Spinal cord (tissue), 10 donors: Measurements from ENCODE around the gene LRRC73. TPM values are rescaled to one million over a fixed set of nuclear protein-coding genes. Genes with fewer than 3 reads are reported as not detected.
A peak's percentile ranks its signal among the peaks of the same experiment; 100 is the strongest.

Experiments used
- DNase-seq, 6 donors: peaks; one replicate each; pipeline versions ENCODE4 v3.0.0 to v3.0.0-alpha.2; 2013 to 2015; ENCODE audit warnings: low spot score in 6 of 6, low read depth in 4 of 6
- H3K27ac ChIP-seq: one replicate; pipeline ENCODE4 v1.5.1; 2013; ENCODE audit warnings: low read depth, low read length, control low read depth
- H3K27me3 ChIP-seq: one replicate; pipeline ENCODE4 v1.6.1; 2013; ENCODE audit warnings: low read length; ENCODE audit not compliant: control insufficient read depth, insufficient read depth
- H3K36me3 ChIP-seq: one replicate; pipeline ENCODE4 v1.6.1; 2013; ENCODE audit warnings: low read length; ENCODE audit not compliant: control insufficient read depth, insufficient read depth
- H3K4me1 ChIP-seq: one replicate; pipeline ENCODE4 v1.6.1; 2013; ENCODE audit warnings: low read length; ENCODE audit not compliant: control insufficient read depth, insufficient read depth
- H3K4me3 ChIP-seq: one replicate; pipeline ENCODE4 v1.5.1; 2013; ENCODE audit warnings: low read depth, low read length, control low read depth
- H3K9me3 ChIP-seq: one replicate; pipeline ENCODE4 v1.6.1; 2013; ENCODE audit warnings: low read length; ENCODE audit not compliant: control insufficient read depth, insufficient read depth
- WGBS: methylation state at CpG from one replicate; pipeline ENCODE4 v1.1.5; 2013; ENCODE audit warnings: missing lambda C conversion rate; ENCODE audit not compliant: insufficient coverage; 5-methylcytosine and 5-hydroxymethylcytosine counted together
- polyA plus RNA-seq, 2 donors: library from polyadenylated mRNA; unstranded; fragments of 120-200 nt; gene quantifications; one replicate each; pipeline ENCODE4 v1.2.1, GENCODE V29; 2013; ENCODE audit not compliant: insufficient read length in 2 of 2
- total RNA-seq, 2 donors: library from RNA; depleted of rRNA in 1 of 2; stranded (reverse); fragments of 120-200 nt in 1 of 2; fragments of >200 nt in 1 of 2; gene quantifications; one replicate each; pipeline versions ENCODE4 v1.2.3 to v1.2.4, GENCODE V29; 2013 to 2014
- donor health status: healthy.

The LRRC73 gene
- total and polyA plus RNA-seq, 4 donors = 1.8 to 10.5 (median 5.7) TPM

GRCh38 chr6:43515808-43516207 lies 5.7 kb upstream of the LRRC73 start:
- DNase-seq = no peak
- H3K9me3 ChIP-seq = no peaks in the 10 kb centered on the region
- H3K4me3 ChIP-seq = peak overlapping the region; percentile 98
- no peak overlapping the region for H3K27ac ChIP-seq
- peaks cover 57% of the 10 kb centered on the region for H3K36me3 ChIP-seq
- H3K27me3 ChIP-seq = no peaks in the 10 kb centered on the region
- H3K4me1 ChIP-seq = peaks cover 22% of the 10 kb centered on the region
- WGBS = 82% methylated on average over 9 of the region's 9 CpGs

DNA sequence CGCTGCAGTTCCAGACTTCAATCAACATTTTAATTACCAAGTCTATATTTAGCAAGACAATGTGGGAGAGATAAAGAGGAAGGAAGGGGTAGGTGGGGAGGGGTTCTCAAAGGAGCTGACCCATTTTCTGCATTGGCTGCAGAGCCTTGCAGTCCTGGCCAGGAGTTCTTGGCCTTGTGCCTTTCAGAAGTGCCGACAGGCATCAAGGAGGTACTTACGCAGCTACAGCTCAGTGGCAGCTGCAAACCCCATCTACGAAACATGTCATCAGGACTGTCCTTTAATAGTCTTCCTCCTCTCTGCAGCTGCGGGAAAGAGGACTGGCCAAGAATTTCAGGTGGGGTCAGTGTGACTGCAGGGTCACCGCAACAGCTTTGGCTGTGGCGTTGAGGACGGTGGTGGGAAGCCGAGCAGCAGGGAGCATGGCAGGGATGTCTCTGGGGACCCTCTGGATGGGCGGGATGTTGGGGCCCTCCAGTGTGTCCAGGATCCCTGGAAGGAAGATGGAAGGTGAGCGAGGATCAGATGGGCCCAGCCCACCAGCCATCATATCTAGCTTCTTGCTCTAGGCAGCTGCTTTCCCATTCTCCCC lies 1.8 kb upstream of the LRRC73 start:
- Histone ChIP-seq H3K4me3 (no peak overlapping the region), H3K9me3 (no peaks in the 10 kb centered on the region), H3K36me3 (peaks cover 59% of the 10 kb centered on the region), H3K27ac (no peak overlapping the region), H3K27me3 (no peaks in the 10 kb centered on the region), H3K4me1 (peaks cover 49% of the 10 kb centered on the region)
- 84% methylated on average over 7 of the region's 11 CpGs for WGBS
- DNase-seq = no peak

GRCh38 chr6:43510827-43511163 lies 649 bp upstream of the LRRC73 start:
- H3K27ac ChIP-seq = peak overlapping the region; percentile 78
- DNase-seq = no peak
- WGBS = 65% methylated on average over 9 of the region's 10 CpGs
- H3K27me3 ChIP-seq = no peaks in the 10 kb centered on the region
- peaks cover 66% of the 10 kb centered on the region for H3K36me3 ChIP-seq
- H3K4me3 ChIP-seq = peak overlapping the region; percentile 50
- peaks cover 52% of the 10 kb centered on the region for H3K4me1 ChIP-seq
- H3K9me3 ChIP-seq = no peaks in the 10 kb centered on the region

GRCh38 chr6:43509142-43509983 lies 783 bp downstream of the LRRC73 start:
- H3K36me3 ChIP-seq = peaks cover 68% of the 10 kb centered on the region
- H3K9me3 ChIP-seq = no peaks in the 10 kb centered on the region
- no peaks in the 10 kb centered on the region for H3K27me3 ChIP-seq
- peak overlapping the region; percentile 50 for H3K4me3 ChIP-seq
- WGBS = 8% methylated on average over 69 of the region's 69 CpGs
- no peak overlapping the region for H3K27ac ChIP-seq
- DNase-seq = peak in 2 of 6 donors; percentile 41 to 61
- peaks cover 44% of the 10 kb centered on the region for H3K4me1 ChIP-seq

- H3K27ac ChIP-seq = no peak overlapping the region
- H3K27me3 ChIP-seq = no peaks in the 10 kb centered on the region
- no peak for DNase-seq
- H3K4me3 ChIP-seq = peak overlapping the region; percentile 31
- H3K9me3 ChIP-seq = no peaks in the 10 kb centered on the region
- H3K36me3 ChIP-seq = peaks cover 66% of the 10 kb centered on the region
- 60% methylated on average over 8 of the region's 8 CpGs for WGBS
- H3K4me1 ChIP-seq = peaks cover 44% of the 10 kb centered on the region
Measured at GRCh38 chr6:43508481-43509141, 1.5 kb downstream of the LRRC73 start.

DNA sequence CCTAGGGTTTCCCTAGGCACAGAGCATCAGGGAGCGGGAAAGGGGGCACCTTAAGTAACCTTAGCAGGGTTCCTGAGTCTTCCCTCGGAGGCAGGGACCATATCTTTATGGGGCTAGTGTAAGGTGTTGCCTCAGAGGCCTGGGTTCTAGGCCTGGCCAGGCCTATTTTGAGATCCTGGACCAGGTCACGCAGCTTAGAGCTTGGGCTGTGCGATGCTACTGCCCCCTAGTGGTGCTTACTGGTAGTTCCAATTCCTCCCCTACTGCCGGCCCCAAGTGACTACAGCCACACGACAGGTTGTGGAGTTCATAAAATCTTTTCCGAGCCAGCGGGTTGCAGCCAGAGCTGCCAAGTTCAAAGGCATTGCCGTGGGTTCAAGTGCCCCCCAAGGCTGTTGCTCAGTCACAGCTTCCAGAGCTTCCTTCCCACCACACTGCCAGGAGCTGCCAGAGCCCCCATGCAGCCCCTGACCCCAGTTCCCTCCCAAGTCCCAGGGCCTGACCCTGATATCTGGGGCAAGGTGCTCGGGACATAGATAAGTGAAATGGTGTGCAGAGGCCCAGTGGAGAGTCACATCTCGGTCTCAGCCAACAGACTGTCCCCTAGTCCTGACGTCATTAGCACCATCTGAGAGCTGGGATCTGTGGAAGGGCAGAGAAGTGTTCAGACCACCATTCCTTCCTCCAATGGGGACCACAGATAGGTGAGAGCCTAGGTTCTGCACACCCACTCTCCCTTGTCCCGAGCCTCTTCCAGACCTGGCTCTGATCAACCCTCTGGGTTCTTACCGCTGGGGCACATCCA lies 3.3 kb downstream of the LRRC73 start:
- Histone ChIP-seq H3K4me1 (peaks cover 52% of the 10 kb centered on the region), H3K27me3 (no peaks in the 10 kb centered on the region), H3K36me3 (peaks cover 66% of the 10 kb centered on the region), H3K4me3 (peak overlapping the region; percentile 0), H3K9me3 (no peaks in the 10 kb centered on the region), H3K27ac (no peak overlapping the region)
- WGBS = 23% methylated on average over 11 of the region's 14 CpGs
- peak; percentile 57 to 94 (median 80) for DNase-seq

- no peak for DNase-seq
- peaks cover 66% of the 10 kb centered on the region for H3K36me3 ChIP-seq
- no CpG with 5 or more reads among the region's 3 CpGs for WGBS
- peak overlapping the region; percentile 0 for H3K4me3 ChIP-seq
- no peaks in the 10 kb centered on the region for H3K27me3 ChIP-seq
- H3K27ac ChIP-seq = no peak overlapping the region
- peaks cover 54% of the 10 kb centered on the region for H3K4me1 ChIP-seq
- no peaks in the 10 kb centered on the region for H3K9me3 ChIP-seq
Measured at GRCh38 chr6:43506171-43506570, 4.0 kb downstream of the LRRC73 start.

- 84% methylated on average over 4 of the region's 6 CpGs for WGBS
Measured at GRCh38 chr6:43505718-43506117, 4.4 kb downstream of the LRRC73 start.

More at GRCh38 chr6:43505718-43506117, 4.4 kb downstream of the LRRC73 start:
- Histone ChIP-seq H3K27me3 (no peaks in the 10 kb centered on the region), H3K4me3 (no peak overlapping the region), H3K9me3 (no peaks in the 10 kb centered on the region), H3K27ac (no peak overlapping the region), H3K4me1 (peaks cover 56% of the 10 kb centered on the region), H3K36me3 (peaks cover 67% of the 10 kb centered on the region)
- DNase-seq = no peak
